Measurements from ENCODE around the gene JUND.

DNA sequence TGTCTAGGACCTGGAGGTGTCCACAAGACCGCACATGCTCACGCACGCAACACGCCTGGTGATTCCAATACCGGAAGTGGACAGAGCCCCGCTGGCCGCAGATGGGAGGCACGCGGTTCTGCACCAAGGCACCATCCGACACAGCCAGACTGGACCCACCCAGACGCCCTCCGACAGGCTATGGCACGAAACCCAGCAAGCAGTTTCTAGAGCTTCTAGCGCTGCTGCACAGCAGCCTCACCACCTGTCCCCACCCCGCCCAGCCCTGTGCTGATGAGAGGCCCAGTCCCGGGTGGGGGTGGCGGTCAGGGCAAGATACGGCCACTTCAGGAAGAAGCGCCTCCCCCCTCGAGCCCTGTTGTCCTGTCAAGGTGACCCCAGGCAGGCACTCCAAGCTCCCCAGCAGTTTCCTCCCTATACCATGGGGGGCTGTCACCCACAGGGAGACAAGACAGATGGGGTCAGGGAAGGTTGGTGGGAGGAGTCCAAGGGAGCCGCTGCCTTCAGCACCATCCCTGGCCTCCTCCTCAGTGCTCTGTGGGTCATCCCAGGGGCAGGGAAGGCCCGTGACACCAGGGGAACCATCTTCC, 30.2 kb upstream of the JUND start:
- TF ChIP-seq GATA3 (IDR thresholded peaks at IDR 0.05; ENCODE audit: low read depth, low read length) (no peak), GATA2 (IDR thresholded peaks at IDR 0.05; ENCODE audit: low read depth, low read length) (no peak)
